Measurements from ENCODE around the gene PHIP. TPM values are rescaled to one million over a fixed set of nuclear protein-coding genes. Genes with fewer than 3 reads are reported as not detected.

PHIP gene
- total and polyA plus RNA-seq, 2 donors (not counting 3 experiments of a cell fraction or from before 2014, with no cell fraction given) = 3.5 to 28.4 TPM

GRCh38 chr6:78909391-78909790 lies 168.7 kb downstream of the PHIP start:
- Histone ChIP-seq H3K9me3 (replicated peaks; ENCODE audit: control insufficient read depth, insufficient read depth, low read length) (no peaks in the 10 kb centered on the region), H3K36me3 (ENCODE audit: control insufficient read depth in 2 of 2, extremely low read depth in 1 of 2, insufficient read depth in 2 of 2, low read length in 2 of 2) (no peaks in the 10 kb centered on the region), H4K20me1 (replicated peaks; ENCODE audit: control insufficient read depth, extremely low read depth, insufficient read depth, low read length) (no peaks in the 10 kb centered on the region), H3K79me2 (ENCODE audit: control insufficient read depth, insufficient read depth, low read length) (no peaks in the 10 kb centered on the region), H3K9me1 (replicated peaks; ENCODE audit: control insufficient read depth, extremely low read depth, insufficient read depth, low read length) (no peaks in the 10 kb centered on the region), H2AFZ (ENCODE audit: low read depth, low read length) (no peak overlapping the region), H3K4me3 (replicated peaks in 1 of 3; ENCODE audit: insufficient read depth in 1 of 3, low read depth in 1 of 3, low read length in 3 of 3) (no peak overlapping the region), H3K9ac (replicated peaks; ENCODE audit: extremely low read depth, insufficient read depth, low read length) (no peak overlapping the region), H3K4me1 (ENCODE audit: control insufficient read depth, extremely low read depth, insufficient read depth, low read length) (peaks cover 8% of the 10 kb centered on the region), H3K27ac (ENCODE audit: insufficient read depth, low read depth, low read length) (no peak overlapping the region), H3K27me3 (ENCODE audit: control insufficient read depth in 2 of 2, insufficient read depth in 2 of 2, low read length in 2 of 2) (no peaks in the 10 kb centered on the region), H3K4me2 (ENCODE audit: insufficient read depth, low read length) (no peak overlapping the region)
- no peak for TF ChIP-seq MYC (IDR thresholded peaks at IDR 0.05; ENCODE audit: low read depth, low read length)
- TF ChIP-seq POLR2A (IDR thresholded peaks at IDR 0.05; ENCODE audit: low read depth, low read length) = no peak
- TF ChIP-seq GATA2 (IDR thresholded peaks at IDR 0.05; ENCODE audit: insufficient read depth, insufficient read length, low read depth, low read length) = no peak
- TF ChIP-seq FOS (IDR thresholded peaks at IDR 0.05; ENCODE audit: borderline replicate concordance, insufficient read depth, low read length) = no peak
- no peak for TF ChIP-seq MAX (IDR thresholded peaks at IDR 0.05; ENCODE audit: insufficient read depth, insufficient read length)
- no peak for TF ChIP-seq POLR2AphosphoS5 (IDR thresholded peaks at IDR 0.05; ENCODE audit: insufficient read depth, low read depth, low read length)
- no peak for TF ChIP-seq EZH2 (IDR thresholded peaks at IDR 0.05; ENCODE audit: borderline replicate concordance, low read depth, low read length, severe bottlenecking)
- TF ChIP-seq JUN (IDR thresholded peaks at IDR 0.05; ENCODE audit: borderline replicate concordance, insufficient read depth, insufficient read length, low read depth) = no peak
- TF ChIP-seq CTCF (IDR thresholded peaks at IDR 0.05; ENCODE audit: extremely low read depth in 1 of 2, insufficient read depth in 1 of 2, low read depth in 1 of 2, low read length in 2 of 2) = no peak
- no peak for FAIRE-seq
- DNase-seq (ENCODE audit: low read depth, low spot score) = no peak
- POLR2A ChIA-PET = no interaction called here
- dilution Hi-C loops (cut with MboI; ENCODE audit: extremely low pct_ligation_motif_present, low sequenced_read_pairs) (no loop called here), intact Hi-C loops (cut with micrococcal nuclease) (no loop called here)
- CTCF ChIA-PET = no interaction called here
- BruUV-seq (replicated peaks) = no TSS peak

Data from endothelial cell of umbilical vein (primary cell).